GM12878 (cell line): ENCODE measurements around the gene SPAG16. TPM values are rescaled to one million over a fixed set of nuclear protein-coding genes. Genes with fewer than 3 reads are reported as not detected.

ENCODE experiments used
- SIN3A ChIP-seq: IDR thresholded peaks from 2 replicates; pipeline ENCODE4 v1.6.1; 2012; ENCODE audit warnings: low read depth, low read length, improper control_type of control experiment
- STAT1 ChIP-seq: fragments of 450-650 bp; conservative IDR thresholded peaks from 2 replicates; pipeline ENCODE4 v1.6.1; 2014; ENCODE audit warnings: antibody characterized with exemption, mild to moderate bottlenecking
- ZNF687 ChIP-seq: fragments of 450-650 bp; IDR thresholded peaks from 2 replicates; pipeline ENCODE4 v1.6.1; 2017; ENCODE audit warnings: mild to moderate bottlenecking, moderate library complexity
- polyA plus RNA-seq, 11 experiments: library from polyadenylated mRNA; depleted of rRNA in 4 of 11; unstranded in 6 of 11; stranded (reverse) in 5 of 11; fragments of >200 nt; fragmentation: Nextera tagmentation in 4 of 11; fragmentation: Illumina TruSeq in 1 of 11; extraction: Ambion mirVana in 4 of 11; extraction: Trizol in 1 of 11; gene quantifications; 1 replicate in 1 of 11; 2 replicates in 10 of 11; pipeline versions ENCODE4 v1.2.1 to v1.2.3, GENCODE V29; 2011 to 2016; ENCODE audit warnings: inconsistent platforms in 2 of 11, missing spikeins in 2 of 11, low read depth in 1 of 11
- total RNA-seq, 4 experiments: library from RNA; depleted of rRNA in 3 of 4; stranded (reverse); fragments of >200 nt in 3 of 4; fragmentation: Illumina TruSeq in 1 of 4; extraction: Trizol in 1 of 4; gene quantifications; 2 replicates each; pipeline versions ENCODE4 v1.2.1 to v1.2.3, GENCODE V29; 2013 to 2021
- TF ChIP-seq, protein P1 (sequence below): fragments of 450-650 bp; IDR thresholded peaks from 2 replicates; pipeline ENCODE4 v1.6.1; 2016; ENCODE audit warnings: mild to moderate bottlenecking
- TF ChIP-seq, protein P2 (sequence below): fragments of 450-650 bp; IDR thresholded peaks from 2 replicates; pipeline ENCODE4 v1.6.1; 2017; ENCODE audit warnings: low read depth, mild to moderate bottlenecking, moderate library complexity

Gene SPAG16
- total and polyA plus RNA-seq, 10 of the 15 experiments (the other 5 are each of a cell fraction or from before 2014, with no cell fraction given), result 6.0 to 25.0 (median 15.2) TPM

DNA sequence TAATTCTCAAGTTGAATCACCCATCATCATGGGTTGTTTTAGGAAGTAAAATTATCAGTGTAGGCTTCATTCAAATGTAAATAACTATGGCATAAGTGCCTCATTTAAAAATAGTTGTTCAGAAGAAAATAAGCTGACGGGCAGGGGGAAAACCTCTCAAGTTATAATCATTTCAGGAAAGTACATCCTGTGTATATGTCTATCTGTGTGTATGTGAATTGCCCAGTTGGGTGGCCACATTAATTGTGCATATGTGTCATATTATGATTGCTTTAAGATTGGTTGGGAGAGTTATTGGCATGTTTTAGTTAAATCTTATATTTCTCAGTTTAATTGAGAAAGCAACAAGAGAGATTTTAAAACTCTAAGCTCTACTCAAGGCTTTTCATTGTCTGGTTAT, 843.8 kb downstream of the SPAG16 start (continued):
- TF ChIP-seq ZNF687 (no peak), SIN3A (no peak), STAT1 (no peak)
- TF ChIP-seq, protein P1, sequence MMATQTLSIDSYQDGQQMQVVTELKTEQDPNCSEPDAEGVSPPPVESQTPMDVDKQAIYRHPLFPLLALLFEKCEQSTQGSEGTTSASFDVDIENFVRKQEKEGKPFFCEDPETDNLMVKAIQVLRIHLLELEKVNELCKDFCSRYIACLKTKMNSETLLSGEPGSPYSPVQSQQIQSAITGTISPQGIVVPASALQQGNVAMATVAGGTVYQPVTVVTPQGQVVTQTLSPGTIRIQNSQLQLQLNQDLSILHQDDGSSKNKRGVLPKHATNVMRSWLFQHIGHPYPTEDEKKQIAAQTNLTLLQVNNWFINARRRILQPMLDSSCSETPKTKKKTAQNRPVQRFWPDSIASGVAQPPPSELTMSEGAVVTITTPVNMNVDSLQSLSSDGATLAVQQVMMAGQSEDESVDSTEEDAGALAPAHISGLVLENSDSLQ, result no peak
- TF ChIP-seq, protein P2, sequence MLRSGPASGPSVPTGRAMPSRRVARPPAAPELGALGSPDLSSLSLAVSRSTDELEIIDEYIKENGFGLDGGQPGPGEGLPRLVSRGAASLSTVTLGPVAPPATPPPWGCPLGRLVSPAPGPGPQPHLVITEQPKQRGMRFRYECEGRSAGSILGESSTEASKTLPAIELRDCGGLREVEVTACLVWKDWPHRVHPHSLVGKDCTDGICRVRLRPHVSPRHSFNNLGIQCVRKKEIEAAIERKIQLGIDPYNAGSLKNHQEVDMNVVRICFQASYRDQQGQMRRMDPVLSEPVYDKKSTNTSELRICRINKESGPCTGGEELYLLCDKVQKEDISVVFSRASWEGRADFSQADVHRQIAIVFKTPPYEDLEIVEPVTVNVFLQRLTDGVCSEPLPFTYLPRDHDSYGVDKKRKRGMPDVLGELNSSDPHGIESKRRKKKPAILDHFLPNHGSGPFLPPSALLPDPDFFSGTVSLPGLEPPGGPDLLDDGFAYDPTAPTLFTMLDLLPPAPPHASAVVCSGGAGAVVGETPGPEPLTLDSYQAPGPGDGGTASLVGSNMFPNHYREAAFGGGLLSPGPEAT, result no peak
